Tongue (tissue), 2 donors: ENCODE measurements around the gene CERS6. TPM values are rescaled to one million over a fixed set of nuclear protein-coding genes. Genes with fewer than 3 reads are reported as not detected.

Source experiments
- DNase-seq: peaks from one replicate; pipeline ENCODE4 v3.0.0-alpha.2; 2015
- total RNA-seq: library from RNA; depleted of rRNA; stranded (reverse); fragments of >200 nt; gene quantifications from one replicate; pipeline ENCODE4 v1.2.3, GENCODE V29; 2014

Gene CERS6
- total RNA-seq, 1 donor from 2014 or later, result 49.6 TPM

DNA sequence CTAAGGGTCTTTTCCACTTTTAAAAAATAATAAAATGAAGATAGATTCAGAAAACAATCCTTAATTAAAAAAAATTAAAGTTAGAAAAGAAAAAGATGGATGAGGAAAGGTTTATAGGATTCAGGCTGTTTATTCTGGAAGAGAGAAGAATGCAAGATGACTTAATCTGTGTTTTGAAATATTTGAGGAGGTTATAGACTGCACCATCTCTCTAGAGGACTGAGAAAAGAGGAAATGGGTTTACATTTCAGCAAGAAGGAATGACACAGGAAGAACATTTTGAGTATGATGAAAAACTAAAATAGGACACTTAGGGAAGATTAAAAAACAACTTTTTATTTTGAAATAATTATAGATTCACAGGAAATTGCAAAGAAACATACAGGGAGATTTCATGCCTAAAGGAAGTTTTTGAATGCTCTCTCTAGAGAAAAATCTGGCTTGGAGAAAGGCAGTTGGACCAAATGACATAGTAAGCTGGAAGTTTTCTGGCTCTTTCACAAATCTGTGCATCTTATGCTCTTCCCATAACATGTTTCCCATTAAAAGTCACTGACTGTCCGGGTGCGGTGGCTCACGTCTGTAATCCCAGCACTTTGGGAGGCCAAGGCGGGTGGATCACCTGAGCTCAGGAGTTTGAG is 75.0 kb downstream of the CERS6 start:
- peak; percentile 45 for DNase-seq

DNA sequence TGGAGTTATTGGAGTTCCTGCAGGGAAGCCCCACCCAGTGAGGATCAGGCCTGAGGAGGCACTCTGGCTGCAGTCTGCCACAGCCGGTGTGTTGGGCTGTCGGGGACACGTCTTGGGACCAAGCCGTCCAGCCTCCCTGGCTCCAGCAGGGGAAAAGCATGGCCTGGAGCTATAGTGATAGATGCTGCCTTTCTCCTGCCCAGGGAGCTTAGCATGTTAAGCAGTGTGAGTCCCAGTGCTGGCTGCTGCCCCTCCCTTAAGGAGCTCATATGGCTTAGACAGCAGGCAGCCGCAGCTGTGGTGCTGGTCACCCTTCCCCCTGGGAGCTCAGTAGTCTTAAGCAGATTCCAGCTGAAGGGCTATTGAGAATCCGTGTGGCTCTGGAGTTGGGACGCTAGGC is 78.9 kb downstream of the CERS6 start:
- peak; percentile 33 for DNase-seq

DNA sequence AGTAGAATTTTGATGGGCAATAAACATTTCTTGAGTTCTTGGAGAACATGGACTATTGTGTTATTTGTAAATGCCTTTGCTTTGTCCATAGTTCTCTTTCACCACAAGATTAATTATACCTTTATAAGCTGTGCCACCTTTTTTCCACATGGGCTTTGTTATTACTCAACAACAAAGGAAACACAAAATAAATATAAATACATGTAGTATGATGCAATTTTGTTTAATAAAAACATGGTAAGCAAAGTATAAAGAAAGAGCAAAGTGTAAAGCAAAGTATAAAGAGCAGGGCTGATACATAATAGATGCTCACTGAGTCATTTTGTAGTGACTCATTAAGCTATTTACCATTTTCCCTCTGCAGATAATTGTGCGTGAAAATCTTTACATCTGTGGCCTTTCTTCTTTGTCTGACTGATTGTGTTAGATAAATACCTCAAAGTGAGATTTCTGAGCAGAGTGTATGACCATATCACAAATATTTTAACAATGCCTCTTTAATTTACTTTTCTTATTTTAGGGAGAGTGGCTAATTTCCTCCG is 80.9 kb downstream of the CERS6 start:
- no peak for DNase-seq

DNA sequence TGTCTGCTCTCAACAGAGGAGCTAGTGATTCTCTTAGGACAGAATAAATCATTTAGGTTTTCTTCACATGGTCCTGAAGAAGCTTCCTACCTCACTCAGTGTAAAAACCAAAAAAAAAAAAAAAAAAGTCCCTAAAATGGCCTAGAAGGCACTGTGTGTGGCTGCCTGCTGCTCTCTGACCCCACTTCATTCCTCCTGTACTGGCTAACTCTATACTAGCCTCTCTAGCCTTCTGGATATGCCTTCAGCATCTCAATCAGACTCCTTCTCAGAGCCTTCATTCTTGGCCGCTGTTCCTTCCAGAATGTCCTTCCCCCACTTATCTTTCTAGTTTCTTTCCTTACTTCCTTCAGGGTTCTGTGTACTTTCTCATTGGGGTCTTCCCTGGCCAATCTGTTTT is 82.1 kb downstream of the CERS6 start:
- no peak for DNase-seq

DNA sequence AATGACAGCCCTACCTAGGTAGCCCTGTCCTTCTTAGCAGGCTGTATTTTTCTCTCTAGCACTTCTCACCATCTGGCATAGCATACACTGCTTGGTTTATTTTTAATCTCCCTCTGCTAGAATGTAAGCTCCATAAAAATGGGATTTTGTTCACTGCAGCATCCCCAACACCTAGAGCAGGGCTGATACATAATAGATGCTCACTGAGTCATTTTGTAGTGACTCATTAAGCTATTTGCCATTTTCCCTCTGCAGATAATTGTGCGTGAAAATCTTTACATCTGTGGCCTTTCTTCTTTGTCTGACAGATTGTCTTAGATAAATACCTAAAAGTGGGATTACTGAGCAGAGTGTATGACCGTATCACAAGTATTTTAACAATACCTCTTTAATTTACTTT is 82.5 kb downstream of the CERS6 start:
- DNase-seq, result no peak

DNA sequence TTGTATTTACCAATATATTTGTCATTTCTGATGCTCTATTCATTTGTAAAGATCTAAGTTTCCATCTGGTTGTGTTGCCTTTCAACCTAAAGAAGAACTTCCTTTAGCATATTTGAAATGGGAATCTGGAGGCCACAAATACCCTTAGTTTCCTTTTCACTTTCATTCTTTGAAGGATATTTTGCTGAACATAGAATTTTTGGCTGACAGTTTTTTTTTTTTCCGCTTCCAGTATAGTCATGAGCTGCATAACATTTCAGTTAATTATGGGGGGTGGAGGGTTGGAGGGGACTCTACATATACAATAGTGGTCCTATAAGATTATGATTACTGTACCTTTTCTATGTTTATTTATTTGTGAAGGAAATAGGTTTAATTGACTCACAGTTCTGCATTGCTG is 83.9 kb downstream of the CERS6 start:
- DNase-seq, result no peak

DNA sequence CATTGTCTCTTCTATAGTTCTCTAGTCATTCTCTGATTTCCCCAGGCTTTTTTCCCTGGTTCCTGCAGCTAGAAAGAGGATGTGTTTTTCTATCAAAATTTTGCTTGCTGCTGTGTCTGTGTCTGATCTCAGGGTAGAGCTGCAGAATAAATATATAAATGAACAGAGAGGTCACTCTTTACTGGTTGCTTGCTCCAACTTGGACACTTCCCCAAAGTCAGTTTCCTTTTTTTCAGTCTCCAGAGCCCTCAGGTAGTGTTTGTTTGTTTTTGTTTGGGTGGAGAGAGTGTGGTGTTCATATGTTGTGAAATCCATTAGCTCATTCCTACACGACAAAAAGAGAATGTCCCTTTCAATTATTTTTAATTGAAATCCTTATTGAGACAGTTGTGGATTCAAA is 85.8 kb downstream of the CERS6 start:
- DNase-seq, result no peak

DNA sequence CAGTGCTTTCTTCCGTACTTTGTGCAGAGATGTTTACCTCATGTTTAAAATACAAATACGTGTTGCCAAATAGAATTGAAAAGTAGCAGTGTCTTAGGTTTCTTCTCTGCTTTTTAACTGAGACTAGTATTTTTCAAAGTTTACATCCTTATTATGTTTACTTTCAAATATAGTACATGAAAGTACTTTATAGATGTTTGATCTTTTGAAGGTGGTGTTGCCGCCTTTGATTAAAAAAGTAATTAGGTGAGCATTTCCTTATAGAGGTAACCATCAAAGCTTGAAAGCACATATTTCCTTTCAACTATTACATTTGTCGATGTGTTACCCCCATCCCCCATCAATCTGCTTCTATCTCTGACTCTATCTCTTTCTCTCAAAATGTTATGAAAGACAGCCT is 87.0 kb downstream of the CERS6 start:
- DNase-seq, result no peak

DNA sequence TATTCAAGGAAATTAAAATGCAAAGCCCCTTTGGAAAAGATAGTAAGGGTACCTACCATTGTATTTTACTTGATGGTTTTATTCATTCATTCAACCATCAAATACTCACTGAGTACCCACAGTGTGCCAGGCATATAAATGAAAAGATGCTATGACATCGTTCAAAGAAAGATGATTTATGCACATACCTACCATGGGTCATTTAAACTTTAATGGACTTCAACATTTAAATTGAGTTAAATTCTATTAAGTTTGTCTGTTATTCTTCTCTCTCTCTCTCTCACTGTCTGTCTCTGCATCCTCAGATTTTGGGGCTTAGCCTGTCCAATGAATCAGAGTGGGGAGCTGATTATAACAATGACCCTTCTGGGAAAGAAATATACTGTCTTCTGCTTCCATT is 87.9 kb downstream of the CERS6 start:
- no peak for DNase-seq

DNA sequence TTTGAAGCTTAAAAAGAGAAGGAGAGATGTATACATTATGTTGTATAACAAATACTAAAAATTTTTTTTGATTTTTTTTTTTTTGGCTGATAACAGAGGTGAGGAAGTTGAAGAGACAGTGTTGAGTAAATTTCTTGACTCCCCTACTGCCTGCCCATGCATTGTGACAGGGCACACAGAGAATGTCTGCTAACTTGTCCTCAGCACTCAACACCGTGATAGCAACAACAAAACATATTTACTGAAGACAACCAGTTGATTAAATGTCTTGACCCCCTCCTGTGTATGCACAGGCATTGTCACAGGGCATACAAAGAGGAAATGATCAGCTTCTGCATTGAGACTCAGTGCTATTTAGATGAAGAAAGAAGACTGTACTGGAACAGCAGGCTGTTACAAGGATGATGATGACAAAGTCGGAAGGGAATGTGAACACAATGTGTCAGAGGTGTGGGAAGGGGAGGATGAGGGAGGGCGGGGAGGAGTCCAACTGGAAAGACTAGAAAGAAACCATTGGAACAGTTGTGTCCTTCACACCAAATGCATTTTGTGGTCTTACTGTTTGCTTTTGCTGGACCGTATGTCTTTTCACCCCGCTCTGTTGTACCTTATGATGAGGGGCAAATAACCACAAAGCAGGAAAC is 89.5 kb downstream of the CERS6 start:
- DNase-seq, result no peak

DNA sequence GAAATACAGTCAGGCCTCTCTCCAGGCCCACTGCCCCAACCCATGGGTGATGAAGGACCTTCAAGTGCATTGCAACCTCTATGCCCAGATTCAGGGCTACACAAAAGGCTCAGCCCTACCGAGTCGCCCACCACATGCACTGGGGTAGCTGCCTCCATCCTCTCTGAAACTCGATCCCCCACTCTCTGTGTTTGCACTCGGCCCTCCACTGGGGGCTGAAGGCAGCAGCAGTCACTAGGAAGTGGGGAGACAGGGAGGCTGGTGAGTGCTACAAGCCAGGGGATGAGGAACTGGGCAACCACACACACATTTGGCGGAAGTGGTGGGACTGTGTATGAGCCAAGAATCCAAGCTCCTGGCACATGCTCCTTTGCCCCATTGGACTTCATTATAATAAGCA is 94.6 kb downstream of the CERS6 start:
- DNase-seq, result no peak

DNA sequence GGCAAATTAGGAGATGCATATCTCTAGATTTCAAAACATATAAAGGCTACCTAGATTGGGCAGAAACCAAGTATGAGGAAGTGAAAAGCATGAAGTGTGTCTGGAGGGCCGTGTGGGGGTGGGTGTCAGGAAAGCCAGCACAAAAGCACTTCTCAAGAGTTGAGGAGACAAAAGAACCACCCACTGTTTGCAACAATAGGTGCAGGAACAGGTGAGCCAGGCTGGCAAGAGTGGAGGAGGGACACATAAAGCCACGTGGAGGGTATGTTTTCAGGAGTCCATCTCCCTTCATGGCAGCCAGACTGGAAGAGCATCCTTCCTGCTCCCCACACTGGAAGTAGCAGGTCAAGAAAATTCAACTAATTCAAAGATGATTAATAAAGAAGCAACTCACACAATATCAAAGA is 96.4 kb downstream of the CERS6 start:
- DNase-seq, result no peak

DNA sequence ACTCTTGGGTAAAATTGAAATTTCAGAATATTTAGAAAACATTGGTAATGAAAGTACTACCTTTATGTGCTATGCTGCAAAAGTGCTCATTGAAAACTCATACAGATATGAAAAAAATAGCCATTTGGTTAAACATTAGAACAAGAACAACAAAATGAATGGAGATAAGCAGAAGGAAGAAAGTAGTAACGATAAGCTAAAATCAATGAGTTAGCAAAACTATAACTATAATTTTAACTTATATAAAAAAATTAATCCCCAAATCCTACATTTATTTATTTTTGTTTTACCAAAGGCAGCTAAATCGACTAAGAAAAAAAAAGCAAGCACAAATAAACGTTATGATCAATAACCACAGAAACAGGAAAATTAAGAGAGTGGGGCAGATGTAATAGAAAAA is 99.2 kb downstream of the CERS6 start:
- no peak for DNase-seq

DNA sequence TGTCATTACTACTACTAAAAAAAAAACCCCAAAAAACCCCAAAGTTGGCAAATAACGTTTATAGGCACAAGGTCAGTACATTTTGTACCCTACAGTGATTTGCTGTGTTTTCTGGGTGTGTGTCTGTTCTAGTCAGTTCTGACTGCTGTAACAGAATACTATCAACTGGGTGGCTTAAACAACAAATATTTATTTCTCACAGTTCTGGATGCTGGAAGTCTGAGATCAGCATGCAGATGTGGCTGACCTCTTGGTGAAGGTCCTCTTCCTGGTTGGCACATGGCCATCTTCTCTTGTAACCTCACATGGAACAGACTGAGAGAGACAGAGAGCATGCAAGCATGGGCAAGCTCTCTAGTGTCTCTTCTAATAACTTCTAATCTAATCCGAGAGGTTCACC is 103.1 kb downstream of the CERS6 start:
- no peak for DNase-seq

DNA sequence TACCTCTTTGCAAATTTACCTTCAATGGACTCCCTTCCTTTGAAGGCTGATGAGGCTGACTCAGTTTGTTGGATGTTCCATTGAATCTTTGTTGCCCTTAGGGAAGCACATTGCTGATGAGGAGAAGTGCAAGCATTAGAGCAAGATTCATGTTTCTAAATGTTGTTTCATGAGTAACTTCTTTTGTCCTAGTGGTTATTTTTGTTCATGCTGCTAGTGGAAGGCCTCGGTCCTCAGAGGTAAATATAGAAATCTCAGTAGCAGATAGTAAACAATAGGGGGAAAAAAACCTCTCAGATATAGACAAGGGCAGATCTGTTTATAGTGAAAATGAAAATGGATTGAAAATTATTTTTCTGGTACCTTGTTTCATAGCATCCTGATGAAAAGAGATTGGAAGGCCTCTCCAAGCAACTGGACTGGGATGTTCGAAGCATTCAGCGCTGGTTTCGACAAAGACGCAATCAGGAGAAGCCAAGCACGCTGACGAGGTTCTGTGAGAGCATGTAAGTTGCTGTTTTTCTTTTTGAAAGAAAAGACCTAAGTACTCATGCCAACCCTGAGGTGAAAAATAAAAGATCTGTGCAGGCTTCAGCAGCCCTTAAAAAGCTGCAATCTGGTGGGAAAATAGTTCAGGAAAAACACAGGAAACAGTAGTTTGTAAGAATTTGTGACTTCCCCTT is 104.9 kb downstream of the CERS6 start:
- no peak for DNase-seq

DNA sequence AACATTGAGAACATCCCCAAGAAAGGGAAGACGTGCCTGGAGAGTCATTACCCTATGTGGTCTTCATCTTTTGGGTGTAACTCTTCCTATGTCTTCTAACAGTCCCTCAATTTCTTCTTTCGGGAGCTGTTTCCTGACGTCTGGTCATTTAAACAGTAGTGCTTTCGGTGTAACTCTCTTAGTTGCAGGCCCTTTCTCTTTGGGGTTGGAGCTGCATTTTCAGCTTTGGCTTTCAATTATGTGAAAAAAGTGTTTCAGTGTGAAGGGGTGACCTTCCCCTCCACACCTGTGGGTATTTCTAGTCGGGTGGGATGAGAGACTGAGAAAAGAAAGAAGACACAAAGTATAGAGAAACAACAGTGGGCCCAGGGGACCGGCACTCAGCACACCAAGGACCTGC is 105.9 kb downstream of the CERS6 start:
- no peak for DNase-seq

DNA sequence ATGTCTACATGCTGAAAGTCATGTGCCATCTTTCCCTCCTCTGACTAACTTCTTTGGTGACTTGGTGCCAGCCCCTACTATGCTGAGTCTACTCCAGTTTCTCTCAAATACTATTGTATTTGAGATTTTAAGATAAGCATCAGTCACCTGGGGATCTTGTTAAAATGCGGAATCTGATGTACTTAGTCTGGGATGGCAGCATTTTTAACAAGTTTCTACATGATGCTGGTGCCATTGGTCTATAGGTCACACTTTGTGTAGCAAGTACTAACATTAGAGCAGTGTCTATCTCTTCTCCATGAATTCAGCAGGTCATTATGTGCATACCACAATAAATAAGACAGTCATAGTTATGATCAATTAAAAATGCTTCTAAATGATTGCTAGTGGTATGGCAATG is 106.9 kb downstream of the CERS6 start:
- DNase-seq, result no peak

DNA sequence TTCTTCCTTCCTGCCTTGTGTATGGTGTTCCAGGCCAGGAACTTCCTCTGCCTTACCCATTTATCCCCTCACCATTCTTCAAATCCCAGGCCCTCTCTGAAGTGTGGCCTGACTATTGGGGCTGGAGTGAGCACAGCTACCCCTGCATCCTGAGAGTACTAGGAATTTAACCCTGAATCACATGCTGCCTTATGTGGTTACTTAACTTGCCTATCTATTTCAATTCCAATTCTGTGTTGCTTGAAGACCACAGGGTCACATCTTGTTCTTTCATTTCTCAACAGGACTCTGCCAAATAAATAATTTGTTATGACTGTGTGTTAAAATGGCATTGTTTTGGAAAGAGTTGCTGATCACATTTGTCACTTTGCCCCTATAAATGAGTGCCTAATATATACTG is 108.6 kb downstream of the CERS6 start:
- no peak for DNase-seq

DNA sequence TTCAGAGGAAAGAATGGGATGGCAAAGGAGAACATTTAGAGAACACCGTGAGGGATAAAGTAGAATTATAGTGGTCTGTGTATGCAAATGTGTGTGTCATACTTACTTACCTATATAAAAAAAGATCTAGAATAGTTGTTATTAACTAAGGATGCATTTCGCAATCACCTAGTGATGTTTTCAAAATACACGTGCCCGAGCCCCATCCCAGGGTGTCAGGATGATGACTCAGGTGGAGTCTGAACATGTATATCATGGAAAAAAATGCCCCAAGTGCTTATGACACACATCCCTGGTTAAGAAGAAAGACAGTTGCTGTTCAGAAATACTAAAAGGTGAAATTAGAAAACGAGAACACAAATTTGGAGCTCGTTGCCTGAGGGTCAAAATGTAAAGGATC is 109.0 kb downstream of the CERS6 start:
- DNase-seq, result no peak

DNA sequence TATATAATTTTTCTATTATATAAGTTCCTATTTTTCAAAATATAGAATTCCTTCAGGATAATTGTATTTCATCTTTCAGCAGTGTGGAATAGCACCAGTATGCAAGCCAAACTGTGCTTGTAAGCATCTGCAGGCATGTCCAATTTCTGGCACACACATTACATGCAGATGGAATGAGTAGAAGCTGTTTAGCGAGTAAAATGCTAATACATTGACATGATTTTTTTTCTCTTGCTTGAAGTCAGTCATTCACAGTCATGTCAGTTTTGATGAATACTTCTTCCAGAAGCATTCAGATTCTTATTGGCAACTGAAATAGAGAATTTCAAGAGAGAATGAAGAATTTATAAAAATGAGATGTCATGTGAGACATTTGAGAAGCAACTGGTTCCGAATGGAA is 109.4 kb downstream of the CERS6 start:
- DNase-seq, result peak; percentile 71

DNA sequence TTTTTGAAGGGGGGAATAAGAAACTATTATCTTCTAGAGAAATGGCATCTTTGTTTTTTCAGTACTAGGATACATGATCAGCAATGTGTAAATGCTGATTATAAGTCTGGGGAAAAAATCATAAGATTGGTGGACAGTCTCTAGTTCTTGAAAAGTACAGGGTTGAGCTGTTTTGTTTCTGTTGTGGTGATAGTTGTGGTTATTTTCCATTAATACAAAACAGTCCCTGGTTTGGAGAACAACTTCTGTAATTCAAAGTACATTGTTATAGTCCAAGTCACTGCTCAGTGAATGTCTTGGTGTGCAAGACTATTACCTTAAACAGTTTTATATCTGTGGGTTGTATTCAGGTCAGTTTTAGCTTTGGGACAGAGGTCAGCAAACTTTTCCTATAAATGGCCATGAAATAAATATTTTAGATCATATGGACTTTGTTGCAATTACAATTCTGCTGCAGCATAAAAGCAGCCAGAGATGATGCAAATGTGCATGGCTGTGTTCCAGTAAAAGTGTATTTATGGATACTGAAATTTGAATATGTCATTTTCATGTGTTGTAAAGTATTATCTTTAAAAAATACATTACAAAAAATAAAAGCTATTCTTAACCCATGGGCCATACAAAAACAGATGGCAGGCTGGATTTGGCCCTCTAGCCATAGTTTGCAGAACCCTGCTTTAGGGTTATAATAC is 111.0 kb downstream of the CERS6 start:
- peak; percentile 46 for DNase-seq

DNA sequence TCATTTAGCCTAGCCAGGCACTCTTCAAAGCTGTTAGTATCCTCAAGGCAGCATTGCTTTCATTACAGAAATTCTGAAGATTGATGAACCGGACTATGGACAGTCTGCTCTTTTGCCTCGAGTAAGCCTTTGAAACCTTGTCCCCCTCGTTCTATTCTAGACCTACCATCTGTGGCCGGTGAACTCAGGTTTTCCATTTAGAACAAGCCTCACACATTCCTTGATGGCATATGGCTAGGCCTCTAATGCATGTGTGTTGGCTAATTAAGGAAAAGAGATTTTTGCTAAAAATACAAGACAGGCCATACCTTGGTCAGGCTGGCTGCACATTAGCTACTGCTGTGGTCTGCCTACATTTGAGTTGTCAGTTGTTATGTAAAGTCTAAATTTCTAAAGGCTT is 111.8 kb downstream of the CERS6 start:
- DNase-seq, result peak; percentile 74
